PFSK-1 (cell line): Measurements from ENCODE around the gene MBD5.

Experiments used
- FOXP2 ChIP-seq: optimal IDR thresholded peaks from 2 replicates; pipeline ENCODE3; 2011; ENCODE audit warnings: borderline replicate concordance, control low read depth, inconsistent platforms; ENCODE audit not compliant: insufficient read depth; ENCODE audit errors: extremely low read length, extremely low read depth
- POLR2AphosphoS5 ChIP-seq: IDR thresholded peaks from 2 replicates; pipeline ENCODE4 v1.6.1; 2012; ENCODE audit warnings: low read depth, mild to moderate bottlenecking, control low read depth, low read length, moderate library complexity
- REST ChIP-seq, 2 experiments: IDR thresholded peaks; 2 replicates each; pipeline versions ENCODE4 v1.6.1 to v1.8.0; 2011 to 2012; ENCODE audit warnings: low read depth in 2 of 2, low read length in 2 of 2, control low read depth in 1 of 2, inconsistent platforms in 1 of 2, mild to moderate bottlenecking in 1 of 2, moderate library complexity in 1 of 2; ENCODE audit not compliant: insufficient read depth in 1 of 2
- SIN3A ChIP-seq: IDR thresholded peaks from 2 replicates; pipeline ENCODE4 v1.6.1; 2012; ENCODE audit warnings: mild to moderate bottlenecking, low read length, moderate library complexity, borderline replicate concordance; ENCODE audit not compliant: insufficient read depth
- TAF1 ChIP-seq: IDR thresholded peaks from 2 replicates; pipeline ENCODE4 v1.6.1; 2012; ENCODE audit warnings: low read length, control low read depth, borderline replicate concordance; ENCODE audit not compliant: insufficient read depth

MBD5 gene

GRCh38 chr2:148495586-148495985 is 474.7 kb downstream of the MBD5 start:
- TF ChIP-seq REST (IDR thresholded peaks at IDR 0.05; ENCODE audit: insufficient read depth in 1 of 2, low read depth in 2 of 2, low read length in 2 of 2) (no peak), FOXP2 (no peak), POLR2AphosphoS5 (no peak), SIN3A (no peak), TAF1 (no peak)

GRCh38 chr2:148501545-148501944 is 480.7 kb downstream of the MBD5 start:
- TF ChIP-seq FOXP2: no peak
- TF ChIP-seq TAF1: no peak
- TF ChIP-seq SIN3A: no peak
- no peak for TF ChIP-seq POLR2AphosphoS5
- no peak for TF ChIP-seq REST (IDR thresholded peaks at IDR 0.05; ENCODE audit: insufficient read depth in 1 of 2, low read depth in 2 of 2, low read length in 2 of 2)

- TF ChIP-seq FOXP2: no peak
- TF ChIP-seq POLR2AphosphoS5: no peak
- TF ChIP-seq TAF1: no peak
- TF ChIP-seq REST (IDR thresholded peaks at IDR 0.05; ENCODE audit: insufficient read depth in 1 of 2, low read depth in 2 of 2, low read length in 2 of 2): no peak
- no peak for TF ChIP-seq SIN3A
These were observed 482.6 kb downstream of the MBD5 start for GRCh38 chr2:148503516-148503915.

GRCh38 chr2:148507970-148508369 is 487.1 kb downstream of the MBD5 start:
- no peak for TF ChIP-seq SIN3A
- no peak for TF ChIP-seq POLR2AphosphoS5
- TF ChIP-seq FOXP2: no peak
- TF ChIP-seq TAF1: no peak
- no peak for TF ChIP-seq REST (IDR thresholded peaks at IDR 0.05; ENCODE audit: insufficient read depth in 1 of 2, low read depth in 2 of 2, low read length in 2 of 2)

GRCh38 chr2:148508878-148509287 is 488.0 kb downstream of the MBD5 start:
- TF ChIP-seq FOXP2 (no peak), POLR2AphosphoS5 (no peak), SIN3A (no peak), REST (IDR thresholded peaks at IDR 0.05; ENCODE audit: insufficient read depth in 1 of 2, low read depth in 2 of 2, low read length in 2 of 2) (no peak), TAF1 (no peak)
